ENCODE results near the gene NUAK1. TPM values are rescaled to one million over a fixed set of nuclear protein-coding genes. Genes with fewer than 3 reads are reported as not detected.

Gene NUAK1
- total and polyA plus RNA-seq, 2 experiments from 2014 or later: 5.4 to 16.9 TPM

- Mint-ChIP-seq H3K9me3 (no peaks in the 10 kb centered on the region), H3K4me3 (no peak overlapping the region), H3K27me3 (ENCODE audit: insufficient read depth, low read depth, poor library complexity) (no peaks in the 10 kb centered on the region), H3K27ac (no peak overlapping the region), H3K36me3 (ENCODE audit: low read depth) (no peaks in the 10 kb centered on the region), H3K4me1 (peaks cover 2% of the 10 kb centered on the region; the same call in 1 of the 3 replicates)
- Histone ChIP-seq H3K79me2 (replicated peaks; ENCODE audit: insufficient read depth) (no peaks in the 10 kb centered on the region), H3F3A (replicated peaks; ENCODE audit: low read depth) (no peaks in the 10 kb centered on the region), H4K20me1 (replicated peaks; ENCODE audit: insufficient read depth) (no peaks in the 10 kb centered on the region), H3K4me3 (no peak overlapping the region), H3K36me3 (ENCODE audit: insufficient read depth) (no peaks in the 10 kb centered on the region), H3K27ac (ENCODE audit: low read depth) (no peak overlapping the region), H3K4me1 (ENCODE audit: insufficient read depth) (no peaks in the 10 kb centered on the region), H3K9me2 (ENCODE audit: insufficient read depth) (no peaks in the 10 kb centered on the region), H3K4me2 (no peak overlapping the region), H3K27me3 (ENCODE audit: insufficient read depth) (no peaks in the 10 kb centered on the region), H2AFZ (no peak overlapping the region)
- no peak for TF ChIP-seq STAT1 (IDR thresholded peaks at IDR 0.05; ENCODE audit: unreplicated experiment)
- TF ChIP-seq POLR2AphosphoS5 (IDR thresholded peaks at IDR 0.05; ENCODE audit: low read depth): no peak
- TF ChIP-seq EZH2 (IDR thresholded peaks at IDR 0.05; ENCODE audit: low read depth, unreplicated experiment): no peak
- TF ChIP-seq CTCF (conservative IDR thresholded peaks at IDR 0.05; ENCODE audit: low read depth in 2 of 2): no peak
- TF ChIP-seq ZNF331 (CRISPR knock-in tag; IDR thresholded peaks at IDR 0.05; ENCODE audit: low read depth): no peak
- TF ChIP-seq ZNF462 (CRISPR knock-in tag; IDR thresholded peaks at IDR 0.05): no peak
- TF ChIP-seq ZNF114 (CRISPR knock-in tag; IDR thresholded peaks at IDR 0.05): no peak
- TF ChIP-seq REST (IDR thresholded peaks at IDR 0.05; ENCODE audit: unreplicated experiment): no peak
- TF ChIP-seq EZH2phosphoT487 (IDR thresholded peaks at IDR 0.05; ENCODE audit: unreplicated experiment): no peak
- no peak for TF ChIP-seq CREB1 (CRISPR knock-in tag; IDR thresholded peaks at IDR 0.05; ENCODE audit: low read depth)
- no peak for TF ChIP-seq NANOG (IDR thresholded peaks at IDR 0.05; ENCODE audit: borderline replicate concordance)
- TF ChIP-seq JUNB (IDR thresholded peaks at IDR 0.05; ENCODE audit: unreplicated experiment): no peak
- no peak for TF ChIP-seq ETS1 (IDR thresholded peaks at IDR 0.05)
- DNase-seq (ENCODE audit: low spot score) (no peak), ATAC-seq (no peak)
Measured at GRCh38 chr12:106152334-106152733, 13.6 kb upstream of the NUAK1 start.

Data from GM23338 (cell line).